Measurements from ENCODE around the gene HOXA13.

Gene HOXA13

DNA sequence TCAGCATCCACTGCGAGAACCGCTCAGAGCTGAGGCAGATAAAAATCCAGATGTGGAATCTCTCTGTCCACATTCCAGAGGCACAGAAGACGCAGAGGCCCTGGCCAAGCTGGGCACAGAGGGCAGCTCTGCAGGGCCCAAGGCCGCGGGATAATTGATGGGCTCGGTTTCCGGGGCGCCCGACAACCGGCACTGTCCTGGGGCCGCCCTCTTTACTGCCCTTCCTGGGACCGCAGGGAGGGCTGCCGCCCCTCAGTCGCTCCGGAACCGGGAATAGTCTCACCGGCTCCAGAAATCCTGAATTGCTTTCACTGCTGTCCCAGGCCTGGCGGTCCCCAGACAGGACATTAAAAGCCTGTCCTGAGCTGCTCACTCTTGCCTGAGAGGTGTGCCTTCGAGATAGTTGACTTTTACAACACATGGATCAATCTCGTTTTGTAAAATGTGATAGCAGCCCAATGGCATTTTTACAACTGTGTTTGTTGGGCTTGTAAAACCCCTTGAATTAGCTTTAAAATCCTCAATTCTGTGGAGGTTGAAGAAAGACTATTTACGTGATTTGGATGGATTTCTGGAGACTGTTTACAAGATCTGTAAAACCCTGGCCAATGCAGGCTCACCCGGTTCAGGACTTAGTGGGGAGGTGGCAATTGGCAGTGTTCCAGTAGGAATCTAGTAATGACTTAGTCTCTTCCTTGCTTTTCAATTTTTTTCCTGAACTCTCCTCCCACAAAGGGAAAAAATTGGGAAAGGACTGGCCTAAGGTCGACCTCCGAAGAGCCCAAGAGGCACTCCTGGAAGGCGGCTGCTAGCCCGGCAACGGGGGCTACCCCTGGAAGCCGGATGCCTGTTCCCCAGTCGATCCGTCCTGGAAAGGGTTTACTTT lies 50.9 kb downstream of the HOXA13 start:
- in situ Hi-C loops (cut with HindIII; ENCODE audit: low pct_ligation_motif_present, low pct_unique_long_range_greater_than_20kb, low sequenced_read_pairs), result no loop called here
- peak; percentile 40 for DNase-seq

DNA sequence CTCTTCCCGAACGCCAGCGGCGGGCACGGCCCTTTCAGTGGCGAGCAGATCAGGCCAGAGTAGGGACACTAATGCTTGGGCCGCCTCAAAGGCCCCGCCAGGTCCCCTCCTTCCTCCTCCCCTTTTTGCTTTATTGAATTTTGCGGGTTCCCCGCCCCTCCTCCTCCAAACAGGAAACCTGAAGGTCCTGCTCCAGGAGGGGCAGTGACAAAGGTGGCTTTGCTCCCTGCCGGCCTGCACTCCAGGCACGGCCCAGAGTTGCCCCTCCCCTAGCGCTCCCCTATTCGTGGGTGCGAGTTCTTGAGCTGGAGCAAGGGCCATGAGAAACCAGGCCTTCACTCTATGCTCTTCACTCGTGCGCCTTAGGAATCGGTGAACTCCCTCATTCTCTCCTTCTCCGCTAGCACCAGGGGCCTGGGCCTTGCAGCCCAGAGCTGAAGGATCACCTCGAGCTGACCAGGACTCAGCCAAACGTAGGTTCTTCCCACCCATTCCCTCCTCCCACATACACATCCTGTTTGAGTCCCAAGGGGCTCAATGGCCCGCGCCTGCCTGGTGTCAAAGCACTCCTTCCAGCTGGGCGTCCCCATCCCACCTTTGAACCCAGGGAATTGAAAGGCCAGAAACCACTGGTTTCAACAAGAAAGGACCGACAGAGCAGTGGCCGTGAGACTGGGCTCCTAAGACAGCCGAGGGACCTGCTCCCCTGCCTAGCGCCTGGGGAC lies 51.7 kb downstream of the HOXA13 start:
- peak; percentile 52 for DNase-seq
- in situ Hi-C loops (cut with HindIII; ENCODE audit: low pct_ligation_motif_present, low pct_unique_long_range_greater_than_20kb, low sequenced_read_pairs), result no loop called here

DNA sequence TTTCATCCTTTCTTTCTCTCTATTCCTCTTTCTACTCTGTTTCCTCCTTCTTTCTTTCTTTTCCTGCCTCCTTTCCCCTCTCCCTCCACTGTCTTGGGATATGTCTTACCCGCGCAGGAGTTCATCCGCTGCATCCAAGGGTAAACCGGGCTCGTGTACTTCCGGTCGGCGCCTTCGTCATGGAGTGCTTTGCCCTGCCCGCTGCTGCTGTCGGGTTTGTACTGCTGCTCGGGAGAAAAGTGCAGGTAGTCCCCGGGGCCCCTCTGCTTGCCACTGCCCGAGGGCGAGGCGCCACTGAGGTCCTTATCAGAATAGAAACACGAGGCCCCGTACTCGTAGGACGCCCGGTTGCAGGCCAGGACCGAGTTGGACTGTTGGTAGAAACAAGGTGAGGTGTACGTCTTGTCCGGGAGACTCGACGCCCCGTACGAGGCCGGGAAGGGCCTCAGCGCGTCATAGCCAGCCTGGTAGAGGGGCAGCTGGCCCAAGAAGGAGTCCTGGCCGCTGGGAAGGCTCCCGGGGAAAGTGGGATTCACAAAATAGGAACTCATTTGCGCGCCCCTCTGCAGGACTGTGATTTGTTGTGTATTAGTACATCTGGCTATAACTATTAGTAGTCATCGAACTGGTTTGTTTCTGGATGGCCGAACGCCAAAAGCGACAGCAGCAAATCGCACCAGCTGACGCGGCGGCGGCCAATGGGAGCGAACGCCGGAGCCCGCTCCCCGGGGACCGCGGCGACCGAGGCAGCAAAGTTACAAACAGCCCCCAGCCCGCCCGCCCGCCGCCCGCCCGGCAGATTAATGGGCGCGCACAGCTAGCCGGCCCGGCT lies 52.5 kb downstream of the HOXA13 start, which contains the start of gene HOXA6:
Gene HOXA6 (minus strand): TSS at position 576 of the 832 bp plus-strand sequence. CDS start 25 bp downstream, at position 551.
- no peak for DNase-seq
- in situ Hi-C loops (cut with HindIII; ENCODE audit: low pct_ligation_motif_present, low pct_unique_long_range_greater_than_20kb, low sequenced_read_pairs), result no loop called here

DNA sequence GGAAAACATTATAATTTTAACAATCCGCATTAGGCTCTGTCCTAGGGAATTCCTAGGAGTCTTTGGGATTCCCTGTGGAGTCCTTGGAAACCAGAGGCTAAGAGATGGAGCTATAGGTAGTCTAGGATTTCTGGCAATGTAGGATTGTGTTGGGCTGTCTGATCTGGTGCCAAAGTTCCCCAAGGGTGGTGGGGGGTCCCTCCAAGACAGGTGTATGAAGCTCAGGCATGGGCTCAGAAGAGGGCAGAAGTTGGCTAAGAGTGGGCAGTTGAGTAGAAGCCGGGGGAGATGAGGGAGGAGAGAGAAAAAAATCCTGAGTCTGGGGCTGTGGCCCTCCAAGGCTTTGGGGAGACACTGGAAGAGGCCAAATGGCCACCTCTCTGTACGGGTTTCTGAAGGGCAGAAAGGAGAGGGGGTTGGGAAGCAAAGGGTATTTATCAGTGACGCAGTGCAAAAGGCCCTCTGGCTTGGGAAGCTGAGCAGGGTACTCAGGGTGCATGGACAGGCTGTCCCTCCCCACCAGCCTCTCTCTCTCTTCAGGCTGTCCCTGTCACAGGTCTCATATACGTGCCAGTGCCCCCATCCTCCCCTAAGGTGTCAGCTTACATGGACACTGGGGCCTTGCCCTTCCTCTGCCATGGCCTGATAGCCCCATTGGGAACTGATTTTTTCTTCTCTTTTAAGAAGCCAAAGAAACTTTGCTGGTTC lies 53.2 kb downstream of the HOXA13 start:
- no peak for DNase-seq
- in situ Hi-C loops (cut with HindIII; ENCODE audit: low pct_ligation_motif_present, low pct_unique_long_range_greater_than_20kb, low sequenced_read_pairs), result no loop called here

DNA sequence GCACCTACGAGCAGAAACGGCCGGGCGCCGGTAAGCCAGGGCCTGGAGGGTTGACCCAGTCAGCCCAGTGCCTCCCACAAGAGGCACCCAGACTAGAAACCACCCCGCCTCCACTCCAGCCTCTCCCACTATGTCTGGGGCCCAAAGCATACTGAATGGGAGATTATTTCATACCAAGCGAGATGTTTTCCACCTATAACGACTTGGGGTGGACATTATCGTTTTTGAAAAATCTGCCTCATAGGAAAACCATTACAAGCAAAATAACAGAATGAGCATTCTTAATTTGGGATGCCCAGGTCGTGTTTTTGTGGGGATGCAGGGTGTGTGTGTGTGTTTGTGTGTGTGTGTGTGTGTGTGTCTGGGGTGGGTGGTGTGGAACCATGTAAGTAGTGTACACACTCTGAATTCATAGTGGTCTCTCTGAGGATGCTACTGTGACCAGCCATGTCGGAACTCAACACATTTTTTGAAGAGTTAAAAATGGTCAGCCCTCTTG lies 53.9 kb downstream of the HOXA13 start:
- DNase-seq, result no peak
- in situ Hi-C loops (cut with HindIII; ENCODE audit: low pct_ligation_motif_present, low pct_unique_long_range_greater_than_20kb, low sequenced_read_pairs), result no loop called here

DNA sequence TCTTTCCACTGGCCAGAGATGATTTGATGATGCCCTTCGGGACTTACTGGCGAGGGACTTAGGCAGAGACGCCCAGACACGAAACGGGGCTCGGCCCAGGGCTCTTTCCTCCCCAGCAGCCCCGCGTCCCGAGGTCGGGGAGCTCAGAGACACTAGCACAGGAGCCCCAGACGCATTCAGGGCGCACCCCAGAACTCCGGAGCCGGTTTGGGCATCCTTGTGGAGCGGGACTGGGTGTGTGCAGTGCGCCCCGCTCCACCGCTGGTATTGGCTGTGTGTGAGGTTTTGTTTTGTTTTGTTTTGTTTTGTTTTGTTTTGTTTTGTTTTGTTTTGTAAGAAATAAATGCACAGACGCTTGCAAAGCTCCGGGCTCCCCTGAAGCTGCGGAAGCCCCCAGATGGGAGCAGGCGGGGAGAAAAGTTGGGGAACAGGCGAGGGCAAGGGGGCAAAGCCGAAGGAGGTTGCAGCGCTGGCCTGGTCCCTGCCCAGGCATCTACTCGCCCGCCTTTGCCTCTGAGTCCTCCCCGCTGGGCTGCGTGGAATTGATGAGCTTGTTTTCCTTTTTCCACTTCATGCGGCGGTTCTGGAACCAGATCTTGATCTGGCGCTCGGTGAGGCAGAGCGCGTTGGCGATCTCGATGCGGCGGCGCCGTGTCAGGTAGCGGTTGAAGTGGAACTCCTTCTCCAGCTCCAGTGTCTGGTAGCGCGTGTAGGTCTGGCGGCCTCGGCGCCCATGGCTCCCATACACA lies 54.6 kb downstream of the HOXA13 start:
- in situ Hi-C loops (cut with HindIII; ENCODE audit: low pct_ligation_motif_present, low pct_unique_long_range_greater_than_20kb, low sequenced_read_pairs), result no loop called here
- no peak for DNase-seq

DNA sequence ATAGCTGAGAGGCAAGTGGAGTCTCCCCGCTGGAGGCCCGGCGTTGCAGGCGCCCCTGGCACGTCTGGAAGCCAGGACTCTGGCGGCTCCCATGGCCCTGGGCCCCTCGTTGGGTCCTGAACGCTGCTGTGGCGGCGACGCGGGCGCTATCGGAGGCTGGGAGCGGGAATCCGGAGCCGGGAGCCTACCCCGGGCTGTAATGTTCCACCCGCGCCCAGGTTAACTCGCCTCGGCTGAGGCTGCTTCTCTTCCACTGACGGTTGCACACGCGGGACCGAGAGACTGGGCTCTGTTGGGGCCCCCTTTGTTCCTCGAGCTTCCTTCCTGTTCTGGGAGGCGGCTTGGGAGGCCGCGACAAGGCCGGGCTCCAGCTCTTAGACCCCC lies 55.1 kb downstream of the HOXA13 start:
- in situ Hi-C loops (cut with HindIII; ENCODE audit: low pct_ligation_motif_present, low pct_unique_long_range_greater_than_20kb, low sequenced_read_pairs), result no loop called here
- no peak for DNase-seq

Data from ACHN (cell line).